PFSK-1 (cell line): ENCODE data around the gene KIF3B.

Experiments used
- FOXP2 ChIP-seq: optimal IDR thresholded peaks from 2 replicates; pipeline ENCODE3; 2011; ENCODE audit warnings: borderline replicate concordance, control low read depth, inconsistent platforms; ENCODE audit not compliant: insufficient read depth; ENCODE audit errors: extremely low read length, extremely low read depth
- POLR2AphosphoS5 ChIP-seq: IDR thresholded peaks from 2 replicates; pipeline ENCODE4 v1.6.1; 2012; ENCODE audit warnings: low read depth, mild to moderate bottlenecking, control low read depth, low read length, moderate library complexity
- SIN3A ChIP-seq: IDR thresholded peaks from 2 replicates; pipeline ENCODE4 v1.6.1; 2012; ENCODE audit warnings: mild to moderate bottlenecking, low read length, moderate library complexity, borderline replicate concordance; ENCODE audit not compliant: insufficient read depth
- TAF1 ChIP-seq: IDR thresholded peaks from 2 replicates; pipeline ENCODE4 v1.6.1; 2012; ENCODE audit warnings: low read length, control low read depth, borderline replicate concordance; ENCODE audit not compliant: insufficient read depth
- TF ChIP-seq, protein P1 (sequence below), 2 experiments: IDR thresholded peaks; 2 replicates each; pipeline versions ENCODE4 v1.6.1 to v1.8.0; 2011 to 2012; ENCODE audit warnings: low read depth in 2 of 2, low read length in 2 of 2, control low read depth in 1 of 2, inconsistent platforms in 1 of 2, mild to moderate bottlenecking in 1 of 2, moderate library complexity in 1 of 2; ENCODE audit not compliant: insufficient read depth in 1 of 2

KIF3B gene

DNA sequence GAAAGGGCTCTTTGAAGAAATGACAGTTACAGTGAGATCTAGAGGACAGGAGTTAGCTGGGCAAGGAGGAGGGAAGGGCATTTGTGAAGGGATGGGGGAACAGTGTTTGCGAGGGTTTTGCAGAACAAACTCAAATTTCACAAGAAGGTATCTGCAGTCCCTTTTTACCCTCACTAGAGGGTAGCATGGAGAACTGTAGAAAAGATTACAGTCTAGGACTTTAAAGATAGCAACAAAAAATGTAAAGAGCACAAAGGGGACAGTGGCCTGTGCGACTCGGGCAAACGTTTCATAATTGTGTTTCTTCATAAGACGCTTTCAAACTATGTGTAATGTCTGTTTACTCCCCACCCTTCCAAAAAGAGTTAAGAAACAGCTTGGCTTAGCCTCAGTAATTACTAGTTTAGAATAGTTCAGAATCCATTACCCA is 59.5 kb downstream of the KIF3B start:
- no peak for TF ChIP-seq SIN3A
- no peak for TF ChIP-seq POLR2AphosphoS5
- TF ChIP-seq, protein P1, sequence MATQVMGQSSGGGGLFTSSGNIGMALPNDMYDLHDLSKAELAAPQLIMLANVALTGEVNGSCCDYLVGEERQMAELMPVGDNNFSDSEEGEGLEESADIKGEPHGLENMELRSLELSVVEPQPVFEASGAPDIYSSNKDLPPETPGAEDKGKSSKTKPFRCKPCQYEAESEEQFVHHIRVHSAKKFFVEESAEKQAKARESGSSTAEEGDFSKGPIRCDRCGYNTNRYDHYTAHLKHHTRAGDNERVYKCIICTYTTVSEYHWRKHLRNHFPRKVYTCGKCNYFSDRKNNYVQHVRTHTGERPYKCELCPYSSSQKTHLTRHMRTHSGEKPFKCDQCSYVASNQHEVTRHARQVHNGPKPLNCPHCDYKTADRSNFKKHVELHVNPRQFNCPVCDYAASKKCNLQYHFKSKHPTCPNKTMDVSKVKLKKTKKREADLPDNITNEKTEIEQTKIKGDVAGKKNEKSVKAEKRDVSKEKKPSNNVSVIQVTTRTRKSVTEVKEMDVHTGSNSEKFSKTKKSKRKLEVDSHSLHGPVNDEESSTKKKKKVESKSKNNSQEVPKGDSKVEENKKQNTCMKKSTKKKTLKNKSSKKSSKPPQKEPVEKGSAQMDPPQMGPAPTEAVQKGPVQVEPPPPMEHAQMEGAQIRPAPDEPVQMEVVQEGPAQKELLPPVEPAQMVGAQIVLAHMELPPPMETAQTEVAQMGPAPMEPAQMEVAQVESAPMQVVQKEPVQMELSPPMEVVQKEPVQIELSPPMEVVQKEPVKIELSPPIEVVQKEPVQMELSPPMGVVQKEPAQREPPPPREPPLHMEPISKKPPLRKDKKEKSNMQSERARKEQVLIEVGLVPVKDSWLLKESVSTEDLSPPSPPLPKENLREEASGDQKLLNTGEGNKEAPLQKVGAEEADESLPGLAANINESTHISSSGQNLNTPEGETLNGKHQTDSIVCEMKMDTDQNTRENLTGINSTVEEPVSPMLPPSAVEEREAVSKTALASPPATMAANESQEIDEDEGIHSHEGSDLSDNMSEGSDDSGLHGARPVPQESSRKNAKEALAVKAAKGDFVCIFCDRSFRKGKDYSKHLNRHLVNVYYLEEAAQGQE (IDR thresholded peaks at IDR 0.05; ENCODE audit: insufficient read depth in 1 of 2, low read depth in 2 of 2, low read length in 2 of 2), result no peak
- TF ChIP-seq TAF1, result no peak
- TF ChIP-seq FOXP2, result no peak

DNA sequence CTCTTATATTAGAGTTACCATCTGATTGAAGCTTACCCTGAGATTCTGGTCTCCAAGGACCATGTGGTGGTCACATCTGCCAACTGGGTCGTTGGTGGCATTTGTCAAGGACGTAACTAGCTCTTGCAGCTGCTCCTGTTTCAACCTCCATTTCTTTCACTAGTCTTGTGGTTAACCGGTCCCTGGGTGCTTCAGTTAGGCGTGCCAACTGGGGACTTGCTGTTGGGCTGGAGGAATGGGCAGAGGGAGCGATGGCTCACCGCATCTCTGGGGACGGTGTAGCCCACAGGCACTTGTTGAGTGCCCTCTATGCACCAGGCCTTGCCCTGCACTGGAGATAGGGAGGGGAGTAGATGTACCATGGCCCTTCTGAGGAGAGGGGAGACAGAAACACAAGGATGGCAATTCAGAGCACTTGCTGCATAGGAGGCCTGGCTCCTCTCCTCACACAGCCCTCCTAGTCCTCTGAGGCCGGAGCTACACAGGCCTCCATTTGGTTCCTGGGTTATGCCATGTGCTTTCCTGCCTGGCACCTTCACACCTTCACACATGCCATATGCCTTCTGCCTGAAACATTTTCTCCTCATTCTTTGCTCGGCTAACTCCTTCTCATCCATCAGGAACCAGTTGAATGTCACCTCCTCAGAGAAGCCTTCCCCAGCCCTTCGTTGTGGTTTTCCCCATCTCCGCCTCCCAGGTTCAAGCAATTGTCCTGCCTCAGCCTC is 60.6 kb downstream of the KIF3B start:
- no peak for TF ChIP-seq POLR2AphosphoS5
- no peak for TF ChIP-seq TAF1
- TF ChIP-seq, protein P1 (IDR thresholded peaks at IDR 0.05; ENCODE audit: insufficient read depth in 1 of 2, low read depth in 2 of 2, low read length in 2 of 2), result no peak
- no peak for TF ChIP-seq SIN3A
- no peak for TF ChIP-seq FOXP2

DNA sequence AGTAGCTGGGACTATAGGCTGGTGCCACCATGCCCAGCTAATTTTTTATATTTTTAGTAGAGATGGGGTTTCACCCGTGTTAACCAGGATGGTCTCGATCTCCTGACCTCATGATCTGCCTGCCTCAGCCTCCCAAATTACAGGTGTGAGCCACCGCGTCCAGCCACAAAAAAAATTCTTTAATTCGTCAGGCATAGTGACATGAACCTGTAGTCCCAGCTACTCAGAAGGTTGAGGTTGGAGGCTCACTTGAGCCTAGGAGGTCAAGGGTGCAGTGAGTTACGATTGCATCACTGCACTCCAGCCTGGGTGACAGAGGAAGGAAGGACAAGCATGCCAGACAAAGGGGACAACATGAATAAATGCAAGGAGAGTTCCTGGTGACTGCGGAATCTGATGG is 61.2 kb downstream of the KIF3B start:
- TF ChIP-seq TAF1 (no peak), FOXP2 (no peak), SIN3A (no peak), POLR2AphosphoS5 (no peak)
- TF ChIP-seq, protein P1 (IDR thresholded peaks at IDR 0.05; ENCODE audit: insufficient read depth in 1 of 2, low read depth in 2 of 2, low read length in 2 of 2), result no peak

DNA sequence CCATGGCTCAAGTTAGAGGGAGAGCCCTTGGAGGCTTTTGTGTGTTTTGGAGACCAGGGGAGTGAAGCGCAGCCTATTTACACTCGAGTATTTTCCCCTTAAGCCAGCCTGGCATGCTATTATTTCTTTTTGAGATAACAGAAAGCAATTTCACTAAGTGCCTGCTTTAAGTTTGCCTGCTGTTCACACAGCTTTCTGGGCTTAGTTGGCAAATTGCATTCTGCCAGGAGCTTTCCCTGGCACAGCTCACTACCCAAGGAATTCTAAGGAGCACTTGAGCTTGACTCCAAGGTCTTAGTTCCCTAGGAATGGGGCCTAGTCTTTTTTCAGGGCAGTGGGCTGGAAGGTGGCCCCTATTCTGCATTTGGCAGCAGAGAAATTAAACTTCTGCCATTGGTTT is 61.7 kb downstream of the KIF3B start:
- TF ChIP-seq TAF1 (no peak), FOXP2 (no peak), SIN3A (no peak), POLR2AphosphoS5 (no peak)
- TF ChIP-seq, protein P1 (IDR thresholded peaks at IDR 0.05; ENCODE audit: insufficient read depth in 1 of 2, low read depth in 2 of 2, low read length in 2 of 2), result no peak
